ENCODE measurements around the gene SORCS2.

- no peak for TF ChIP-seq ZNF274 (IDR thresholded peaks at IDR 0.05; ENCODE audit: low read depth, low read length)
- no peak for TF ChIP-seq YY1 (IDR thresholded peaks at IDR 0.05; ENCODE audit: insufficient read depth, insufficient read length)
- no peak for TF ChIP-seq SUZ12 (IDR thresholded peaks at IDR 0.05; ENCODE audit: extremely low read depth, insufficient read depth, insufficient read length)
These were observed 139.3 kb downstream of the SORCS2 start for GRCh38 chr4:7331682-7332000.
